Measurements from ENCODE around the gene C6orf163.
A peak's percentile ranks its signal among the peaks of the same experiment; 100 is the strongest.

- TF ChIP-seq POLR2A (IDR thresholded peaks at IDR 0.05) (no peak), CTCF (IDR thresholded peaks at IDR 0.05) (peak in 5 of 6 experiments; percentile 62 to 89 (median 78))
Observed at GRCh38 chr6:87393026-87393622, 48.5 kb downstream of the C6orf163 start.
